ENCODE data around the gene APBB2.

- TF ChIP-seq POLR2A (IDR thresholded peaks at IDR 0.05; ENCODE audit: low read depth) (no peak), POLR2AphosphoS5 (IDR thresholded peaks at IDR 0.05) (no peak), EP300 (IDR thresholded peaks at IDR 0.05) (no peak)
- TF ChIP-seq, protein P1, sequence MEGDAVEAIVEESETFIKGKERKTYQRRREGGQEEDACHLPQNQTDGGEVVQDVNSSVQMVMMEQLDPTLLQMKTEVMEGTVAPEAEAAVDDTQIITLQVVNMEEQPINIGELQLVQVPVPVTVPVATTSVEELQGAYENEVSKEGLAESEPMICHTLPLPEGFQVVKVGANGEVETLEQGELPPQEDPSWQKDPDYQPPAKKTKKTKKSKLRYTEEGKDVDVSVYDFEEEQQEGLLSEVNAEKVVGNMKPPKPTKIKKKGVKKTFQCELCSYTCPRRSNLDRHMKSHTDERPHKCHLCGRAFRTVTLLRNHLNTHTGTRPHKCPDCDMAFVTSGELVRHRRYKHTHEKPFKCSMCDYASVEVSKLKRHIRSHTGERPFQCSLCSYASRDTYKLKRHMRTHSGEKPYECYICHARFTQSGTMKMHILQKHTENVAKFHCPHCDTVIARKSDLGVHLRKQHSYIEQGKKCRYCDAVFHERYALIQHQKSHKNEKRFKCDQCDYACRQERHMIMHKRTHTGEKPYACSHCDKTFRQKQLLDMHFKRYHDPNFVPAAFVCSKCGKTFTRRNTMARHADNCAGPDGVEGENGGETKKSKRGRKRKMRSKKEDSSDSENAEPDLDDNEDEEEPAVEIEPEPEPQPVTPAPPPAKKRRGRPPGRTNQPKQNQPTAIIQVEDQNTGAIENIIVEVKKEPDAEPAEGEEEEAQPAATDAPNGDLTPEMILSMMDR (IDR thresholded peaks at IDR 0.05): no peak
Measured at GRCh38 chr4:41185614-41186592, 28.4 kb downstream of the APBB2 start.

Measured in esophagus muscularis mucosa (tissue), 4 donors.